ENCODE results near the gene TDRD1.
"Not testable (repeated sequence)": the region's sequence is repeated elsewhere in the genome, so short reads cannot be mapped to it uniquely, and the experiment has no call there.

Gene TDRD1

DNA sequence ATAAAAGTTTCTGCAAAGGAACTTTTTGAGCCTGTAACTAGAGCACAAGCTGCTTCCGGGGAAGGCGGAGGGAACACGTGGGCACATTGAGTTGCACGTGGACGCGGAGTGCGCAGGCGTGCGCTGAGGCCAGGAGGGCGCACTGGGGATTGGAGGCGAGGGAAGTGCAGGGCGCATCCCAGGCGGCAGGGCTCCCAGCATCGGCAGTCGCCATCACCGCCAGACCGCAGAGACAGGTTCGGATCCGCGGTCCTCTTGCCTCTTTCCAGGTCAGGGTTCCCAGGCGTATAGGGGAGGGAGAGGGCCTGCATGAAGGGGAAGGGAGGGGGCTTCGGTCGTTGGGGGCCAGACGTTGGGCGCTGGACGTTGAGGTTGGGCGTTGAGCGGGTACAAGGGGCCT is at the start of gene TDRD1:
TDRD1 (plus strand) TSS at position 206 of the 400 bp plus-strand sequence. CDS start 8,479 bp downstream, outside the sequence.
- no peak for DNase-seq

GRCh38 chr10:114131094-114131493 is 48.1 kb upstream of the TDRD1 start:
- DNase-seq = no peak

GRCh38 chr10:114135476-114135875 is 43.7 kb upstream of the TDRD1 start:
- DNase-seq = no peak

DNA sequence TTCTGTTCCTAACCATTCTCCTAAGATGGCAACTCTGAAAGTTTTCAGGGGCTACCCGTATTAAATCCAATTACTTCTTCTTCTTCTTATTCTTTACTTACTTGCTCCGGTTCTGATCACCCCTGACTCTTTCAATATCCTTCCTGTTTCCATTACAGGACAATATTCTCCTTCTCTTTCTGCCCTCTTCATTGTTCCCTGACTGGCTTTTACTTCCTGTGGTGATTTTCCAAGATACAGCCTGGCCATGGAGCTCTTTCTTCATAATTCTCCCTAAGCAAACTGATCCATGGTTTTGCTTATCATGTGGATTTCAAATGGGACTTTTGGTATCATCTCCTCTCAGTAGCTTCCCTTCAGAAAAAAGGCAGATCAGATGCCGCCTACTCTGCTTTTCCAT is 40.6 kb upstream of the TDRD1 start:
- no peak for DNase-seq

DNA sequence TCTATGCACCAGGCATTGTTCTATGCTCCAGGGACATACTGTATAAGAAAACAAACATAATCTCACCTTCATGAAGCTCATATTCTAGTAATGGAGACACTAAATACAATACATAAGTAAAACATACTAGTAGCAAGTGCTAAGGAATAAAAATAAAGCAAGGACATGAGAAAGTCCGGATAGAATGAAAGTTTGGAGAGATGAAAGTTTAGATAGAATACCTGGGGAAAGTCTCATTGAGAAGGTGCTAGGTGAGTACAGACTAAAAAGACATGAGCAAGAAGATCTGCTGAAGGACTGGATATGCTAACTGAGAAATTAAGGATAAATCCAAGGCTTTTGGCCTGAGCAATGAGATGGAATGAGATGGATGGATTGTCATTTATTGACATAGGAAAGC is 39.1 kb upstream of the TDRD1 start:
- no peak for DNase-seq

DNA sequence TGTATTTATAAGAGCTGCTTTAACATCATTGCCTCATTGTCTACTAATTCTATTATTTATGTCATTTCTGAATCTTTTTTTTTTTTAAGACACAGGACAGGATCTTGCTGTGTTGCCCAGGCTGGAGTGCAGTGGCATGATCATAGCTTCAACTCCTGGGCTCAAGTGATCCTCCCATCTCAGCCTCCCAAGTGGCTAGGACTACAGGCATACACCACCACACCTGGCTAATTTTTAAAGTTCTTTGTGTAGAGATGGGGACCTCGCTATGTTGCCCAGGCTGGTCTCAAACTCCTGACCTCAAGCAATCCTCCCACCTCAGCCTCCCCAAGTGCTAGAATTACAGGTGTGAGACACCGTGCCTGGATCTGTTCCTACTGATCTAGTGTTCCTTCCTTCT is 38.3 kb upstream of the TDRD1 start:
- DNase-seq = not testable (repeated sequence)

DNA sequence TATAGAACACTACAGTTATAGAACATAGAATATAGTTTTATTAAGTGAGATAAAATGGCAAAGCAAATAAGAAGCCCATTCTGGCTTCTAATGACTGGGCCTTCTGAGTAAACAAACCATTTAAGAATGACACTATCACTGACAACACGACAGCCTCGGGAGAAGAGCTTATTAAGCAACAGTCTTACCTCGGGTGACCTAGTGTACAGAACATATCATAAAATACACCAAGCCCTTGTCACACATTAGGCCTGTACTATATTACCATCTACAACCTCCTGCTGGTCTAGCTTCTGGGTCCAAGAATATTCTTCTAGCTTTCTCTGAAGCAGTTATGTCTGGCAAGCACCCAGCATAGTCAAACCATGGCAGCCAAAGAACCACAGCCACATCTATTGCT is 37.1 kb upstream of the TDRD1 start:
- no peak for DNase-seq

DNA sequence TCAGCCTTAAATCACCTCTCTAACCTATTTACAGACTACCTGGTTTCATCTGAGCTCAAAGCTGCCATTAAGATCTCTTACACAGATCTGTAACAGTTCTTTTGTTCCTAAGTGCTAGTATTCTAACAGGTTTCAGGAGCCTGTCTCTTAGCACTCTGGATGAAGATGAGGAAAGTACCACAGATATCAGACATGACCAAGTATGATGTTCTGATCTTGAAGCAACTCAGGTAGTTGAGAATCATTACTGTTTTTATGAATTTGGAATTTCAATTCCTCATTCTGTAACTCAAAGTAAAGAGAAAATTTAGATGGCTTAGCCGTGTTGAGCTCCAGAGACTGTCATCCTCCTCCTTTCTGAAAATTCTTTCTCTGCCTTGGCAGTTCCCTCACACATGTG is 36.0 kb upstream of the TDRD1 start:
- no peak for DNase-seq

DNA sequence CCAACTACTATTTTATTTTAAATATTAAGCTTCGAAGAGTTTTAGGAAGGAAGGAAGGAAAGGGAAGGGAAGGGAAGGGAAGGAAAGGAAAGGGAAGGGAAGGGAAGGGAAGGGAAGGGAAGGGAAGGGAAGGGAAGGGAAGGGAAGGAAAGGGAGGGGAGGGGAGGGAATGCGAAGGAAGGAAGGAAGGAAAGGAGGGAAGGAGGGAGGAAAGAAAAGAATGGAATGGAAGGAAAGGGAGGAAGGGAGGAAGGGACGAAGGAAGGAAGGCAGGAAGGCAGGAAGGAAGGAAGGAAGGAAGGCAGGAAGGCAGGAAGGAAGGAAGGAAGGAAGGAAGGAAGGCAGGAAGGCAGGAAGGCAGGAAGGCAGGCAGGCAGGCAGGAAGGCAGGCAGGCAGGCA is 29.7 kb upstream of the TDRD1 start:
- not testable (repeated sequence) for DNase-seq

GRCh38 chr10:114151486-114151885 is 27.7 kb upstream of the TDRD1 start:
- DNase-seq = no peak

DNA sequence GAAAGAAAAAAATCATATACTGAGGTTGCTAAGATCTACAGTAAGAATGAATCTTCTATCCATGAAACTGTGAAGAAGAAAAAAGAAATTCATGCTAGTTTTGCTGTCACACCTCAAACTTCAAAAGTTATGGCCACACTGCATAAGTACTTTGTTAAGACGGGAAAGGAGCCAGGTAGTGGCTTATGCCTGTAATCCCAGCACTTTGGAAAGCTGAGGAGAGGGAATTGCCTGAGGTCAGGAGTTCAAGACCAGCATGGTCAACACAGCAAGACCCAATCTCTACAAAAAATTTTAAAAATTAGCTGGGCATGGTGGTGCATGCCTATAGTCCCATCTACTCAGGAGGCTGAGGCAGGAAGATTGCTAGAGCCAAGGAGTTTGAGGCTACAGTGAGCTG is 27.3 kb upstream of the TDRD1 start:
- DNase-seq = no peak

GRCh38 chr10:114157912-114158311 is 21.2 kb upstream of the TDRD1 start:
- no peak for DNase-seq

GRCh38 chr10:114163062-114163461 is 16.1 kb upstream of the TDRD1 start:
- no peak for DNase-seq

- DNase-seq = no peak
These were observed 13.1 kb upstream of the TDRD1 start for GRCh38 chr10:114166043-114166442.

- no peak for DNase-seq
These were observed 12.7 kb upstream of the TDRD1 start for GRCh38 chr10:114166494-114166893.

- no peak for DNase-seq
These were observed 11.2 kb upstream of the TDRD1 start for GRCh38 chr10:114167985-114168384.

DNA sequence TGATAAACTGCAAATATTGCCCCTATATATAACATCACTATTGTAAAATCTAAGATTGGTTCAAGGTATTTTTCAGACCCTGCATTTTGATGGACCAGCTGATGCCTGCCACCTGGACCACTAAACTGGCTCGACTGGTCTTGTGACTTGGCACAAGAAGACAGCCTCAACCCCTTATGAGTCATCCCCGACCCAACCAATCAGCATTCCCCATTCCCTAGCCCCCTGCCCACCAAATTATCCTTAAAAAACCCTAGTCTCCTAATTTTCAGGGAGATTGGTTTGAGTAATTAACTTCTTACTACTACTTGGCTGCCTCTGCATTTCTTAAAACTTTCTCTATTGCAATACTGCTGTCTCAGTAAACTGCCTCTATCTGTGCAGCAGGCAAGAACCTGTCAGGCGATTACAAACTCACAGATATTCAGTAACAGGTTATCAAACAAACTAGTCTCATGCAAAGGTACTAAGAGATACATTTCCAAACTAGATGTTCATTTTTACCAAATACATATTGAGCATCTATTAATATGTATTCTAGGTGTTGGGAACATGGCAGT is 10.6 kb upstream of the TDRD1 start:
- DNase-seq = no peak

DNA sequence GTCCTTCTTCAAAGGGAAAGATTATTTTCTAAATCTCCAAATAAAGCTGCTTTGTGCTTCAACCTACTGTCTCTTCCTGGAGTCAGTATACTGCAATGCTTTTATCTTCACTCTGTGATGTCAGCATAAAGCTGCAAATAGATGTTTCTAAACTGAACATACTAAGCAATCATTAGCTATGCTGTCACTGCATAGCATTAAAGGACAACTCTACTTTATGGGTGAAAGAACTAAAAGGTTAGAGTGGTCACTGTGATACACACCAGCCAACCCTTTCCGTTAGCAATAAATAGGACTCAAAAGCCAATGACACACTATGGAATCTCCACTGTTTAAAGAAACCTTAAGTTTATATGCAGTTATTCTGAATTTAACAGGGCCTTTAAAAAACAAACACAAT is 6.9 kb upstream of the TDRD1 start:
- no peak for DNase-seq

DNA sequence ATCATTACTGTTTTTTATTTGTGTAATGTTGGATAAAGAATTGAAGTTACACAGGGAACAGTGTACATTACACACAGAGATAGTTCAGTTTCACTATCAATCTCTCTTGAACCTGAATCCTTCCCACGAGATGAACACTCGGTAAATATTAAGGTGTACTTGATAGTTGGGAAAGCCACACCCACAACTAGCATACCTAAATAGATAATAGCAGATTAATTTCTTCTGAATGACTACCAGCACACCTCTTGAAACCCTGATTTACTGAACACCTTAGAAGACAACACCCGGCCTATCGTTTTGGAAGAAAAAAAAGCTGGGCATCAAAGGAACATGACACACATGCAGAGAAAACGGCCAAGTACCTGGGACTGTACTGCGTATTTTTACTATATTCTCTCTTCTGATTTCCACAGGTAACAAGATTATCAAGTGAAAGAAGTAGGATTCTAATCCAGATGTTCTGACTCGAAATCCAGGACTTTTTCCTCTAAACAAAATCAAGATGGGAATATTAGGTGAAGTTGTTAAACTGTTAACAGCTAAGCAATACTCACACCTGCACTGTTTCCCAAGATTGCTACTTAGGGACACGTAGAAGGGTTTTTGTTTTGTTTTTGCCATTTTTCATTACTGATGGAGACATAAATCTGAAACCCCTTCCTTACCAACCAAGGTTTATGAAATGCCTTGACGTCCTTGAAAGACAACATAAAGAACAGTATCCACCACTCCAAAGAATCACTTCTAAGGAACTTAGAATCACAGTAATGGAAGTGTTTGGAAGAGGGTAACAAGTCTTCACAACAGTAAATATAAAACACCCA is 6.2 kb upstream of the TDRD1 start:
- DNase-seq = no peak

GRCh38 chr10:114173603-114173920 is 5.6 kb upstream of the TDRD1 start:
- no peak for DNase-seq

DNA sequence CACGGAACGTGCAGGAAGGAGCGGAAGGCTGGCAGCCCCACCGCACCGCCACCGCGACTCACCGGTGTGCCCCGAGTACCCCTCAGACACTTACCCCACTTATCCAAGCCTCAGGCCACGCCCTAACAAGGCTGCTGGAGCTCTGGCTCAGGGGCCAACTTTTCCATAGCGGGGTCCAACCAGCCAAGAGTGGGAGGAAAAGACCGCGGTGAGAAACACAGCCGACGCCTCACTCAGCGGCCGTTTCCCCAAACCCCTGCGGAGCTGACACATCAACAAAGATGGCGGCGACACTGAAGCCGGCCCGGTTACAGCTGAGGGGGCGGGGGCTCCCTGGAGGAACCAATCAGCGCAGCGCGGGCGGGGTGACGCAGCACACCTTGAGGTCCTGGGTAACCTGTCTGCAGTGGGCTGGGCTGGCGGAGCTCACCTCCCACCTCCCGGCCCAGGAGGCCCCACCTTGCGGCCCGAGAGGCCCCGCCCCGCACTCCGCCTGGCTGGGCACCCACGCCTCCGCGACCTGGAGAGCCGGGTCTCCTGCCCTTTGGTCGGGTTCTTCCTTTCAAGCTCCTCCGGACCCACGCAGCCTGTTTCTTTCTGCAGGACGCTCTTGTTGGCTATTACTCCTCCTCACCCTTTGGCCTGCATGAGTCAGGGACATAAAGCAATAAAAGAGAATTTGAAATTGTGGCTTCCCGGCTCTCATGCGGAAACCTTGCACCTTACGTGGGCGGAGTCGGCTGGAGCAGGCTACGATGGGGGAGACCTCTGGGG is 5.0 kb upstream of the TDRD1 start, which contains the start of gene CCDC186:
CCDC186 (minus strand) TSS at position 283 of the 774 bp plus-strand sequence. CDS start 10,935 bp downstream, outside the sequence.
- DNase-seq = peak; percentile 99

GRCh38 chr10:114174695-114175188 is 4.4 kb upstream of the TDRD1 start:
- no peak for DNase-seq

GRCh38 chr10:114175667-114176066 is 3.5 kb upstream of the TDRD1 start:
- DNase-seq = no peak

- DNase-seq = no peak
These were observed 2.6 kb upstream of the TDRD1 start for GRCh38 chr10:114176511-114176910.
